ENCODE results near the gene AMFR.

GRCh38 chr16:56340416-56340815, 84.9 kb downstream of the AMFR start:
- no peak for TF ChIP-seq CTCF (conservative IDR thresholded peaks at IDR 0.05)
- TF ChIP-seq EZH2 (IDR thresholded peaks at IDR 0.05; ENCODE audit: low read depth): no peak
